Activated T-helper 1 cell treated with Interleukin-2 at 50 U/mL for 16 hours (primary cell): Measurements from ENCODE around the gene NOXO1.
"Not testable (repeated sequence)": the region's sequence is repeated elsewhere in the genome, so short reads cannot be mapped to it uniquely, and the experiment has no call there.

ENCODE experiments used
- DNase-seq: peaks from one replicate; pipeline ENCODE4 v3.0.0-alpha.2; 2020; ENCODE audit warnings: low read depth

NOXO1 gene

DNA sequence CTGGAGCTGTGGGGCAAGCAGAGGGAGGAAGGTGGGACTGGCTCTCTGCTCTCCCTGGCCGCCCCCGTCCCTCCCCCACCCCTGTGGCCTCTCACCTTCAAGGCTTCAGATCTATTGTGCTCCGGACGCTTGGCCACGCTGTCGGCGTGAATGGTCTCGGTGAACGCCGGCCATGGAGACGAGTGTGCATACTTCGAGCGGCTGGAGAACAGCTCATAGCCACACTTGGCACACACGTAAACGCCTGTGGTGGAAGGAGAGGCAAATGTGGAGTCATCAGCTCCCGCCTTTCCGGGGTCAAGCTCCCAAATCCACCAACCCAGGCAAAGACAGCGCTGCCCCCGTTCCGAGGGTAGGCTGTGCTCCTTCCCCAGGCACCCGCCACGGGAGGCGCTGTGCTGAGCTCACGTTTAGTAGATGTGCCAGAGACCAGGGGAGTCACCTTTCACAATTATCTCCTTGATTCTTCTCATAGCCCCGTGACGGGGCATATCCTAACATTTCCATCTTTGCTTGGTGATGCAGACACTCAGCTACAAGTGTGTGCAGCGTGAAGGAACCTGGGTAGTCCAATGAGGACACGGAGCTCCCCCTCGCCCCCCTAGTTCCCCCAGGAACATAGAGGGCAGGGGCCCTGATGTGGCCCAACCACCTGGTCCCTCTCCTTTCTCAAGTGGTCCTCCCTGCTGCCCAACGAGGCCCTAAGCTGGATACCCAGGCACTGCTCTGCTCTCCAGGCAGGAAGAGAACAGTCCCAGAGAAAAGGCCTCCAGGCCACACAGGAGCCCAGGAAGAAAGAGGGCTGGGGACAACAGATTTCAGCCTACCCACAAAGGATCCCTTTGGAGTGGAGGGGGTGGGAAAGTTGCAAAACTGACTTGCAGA lies 39.9 kb downstream of the NOXO1 start:
- no peak for DNase-seq

DNA sequence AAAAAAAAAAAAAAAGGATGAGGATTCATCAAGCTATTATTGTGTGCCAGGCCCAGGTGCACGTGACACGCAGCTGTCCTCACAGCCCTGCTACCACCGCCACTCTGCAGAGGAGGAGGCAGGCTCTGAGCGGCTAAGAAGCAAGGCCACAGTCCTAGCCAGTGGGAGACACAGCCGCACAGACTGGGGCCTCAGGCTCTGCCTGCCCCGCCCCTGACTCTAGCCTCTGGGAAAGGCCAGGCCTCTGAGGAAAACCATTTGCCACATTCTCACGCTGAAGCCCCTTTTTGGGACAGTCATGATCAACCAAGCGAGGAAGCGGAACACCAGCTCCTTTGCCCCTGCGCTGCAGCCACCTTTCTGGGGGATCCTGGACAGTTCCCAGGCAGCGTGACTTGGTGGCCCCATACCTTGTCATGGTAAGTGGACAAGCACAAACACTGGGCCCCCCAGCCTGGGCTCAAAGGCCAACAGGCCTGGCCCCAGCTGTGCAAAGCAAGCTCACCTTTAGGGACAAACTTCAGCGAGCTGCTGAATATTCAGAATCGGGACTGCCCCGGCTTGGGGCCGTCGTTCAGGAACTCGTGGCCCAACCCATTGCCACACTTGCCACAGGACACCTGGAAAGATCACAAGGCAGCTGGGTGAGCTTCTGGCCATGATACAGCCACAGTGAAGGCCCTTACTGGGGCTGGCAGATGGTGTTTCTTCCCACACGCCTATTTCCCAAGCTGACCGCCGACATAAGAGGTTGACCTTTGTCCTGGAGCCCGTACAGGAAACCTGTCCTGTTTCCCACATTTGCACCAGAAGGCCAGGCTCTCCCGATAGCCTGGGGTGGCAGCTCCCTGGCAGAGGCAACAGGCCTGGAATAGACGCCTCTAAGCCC lies 40.8 kb downstream of the NOXO1 start:
- no peak for DNase-seq

DNA sequence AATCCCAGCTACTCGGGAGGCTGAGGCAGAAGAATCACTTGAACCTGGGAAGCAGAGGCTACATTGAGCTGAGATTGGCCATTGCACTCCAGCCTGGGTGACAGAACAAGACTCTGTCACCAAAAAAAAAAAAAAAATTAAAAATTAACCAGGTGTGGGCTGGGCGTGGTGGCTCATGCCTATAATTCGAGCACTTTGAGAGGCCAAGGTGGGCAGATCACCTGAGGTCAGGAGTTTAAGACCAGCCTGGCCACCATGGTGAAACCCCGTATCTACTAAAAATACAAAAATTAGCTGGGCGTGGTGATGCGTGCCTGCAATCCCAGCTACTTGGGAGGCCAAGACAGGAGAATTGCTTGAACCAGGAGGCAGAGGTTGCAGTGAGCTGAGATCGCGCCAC lies 41.4 kb downstream of the NOXO1 start:
- DNase-seq: not testable (repeated sequence)

DNA sequence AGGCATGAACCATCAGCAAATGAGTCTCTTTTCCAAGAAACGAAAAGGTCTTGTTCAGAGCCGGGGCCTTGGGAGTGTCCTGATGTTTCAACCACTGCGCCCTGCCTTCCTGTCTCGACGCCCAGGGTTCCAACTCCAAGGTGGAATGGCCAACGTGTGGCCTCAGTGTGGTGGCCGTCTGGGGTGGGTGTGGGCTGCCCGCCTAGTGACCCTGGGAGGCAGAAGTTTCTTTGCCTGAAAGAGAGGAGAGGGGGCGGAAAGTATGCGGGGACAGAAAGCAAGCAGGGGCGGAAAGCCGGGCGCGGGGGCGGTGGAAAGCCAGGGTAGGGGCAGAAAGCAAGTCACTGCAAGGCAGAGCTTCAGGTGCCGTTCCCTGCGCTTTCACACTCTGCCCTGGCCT lies 42.4 kb downstream of the NOXO1 start:
- no peak for DNase-seq

DNA sequence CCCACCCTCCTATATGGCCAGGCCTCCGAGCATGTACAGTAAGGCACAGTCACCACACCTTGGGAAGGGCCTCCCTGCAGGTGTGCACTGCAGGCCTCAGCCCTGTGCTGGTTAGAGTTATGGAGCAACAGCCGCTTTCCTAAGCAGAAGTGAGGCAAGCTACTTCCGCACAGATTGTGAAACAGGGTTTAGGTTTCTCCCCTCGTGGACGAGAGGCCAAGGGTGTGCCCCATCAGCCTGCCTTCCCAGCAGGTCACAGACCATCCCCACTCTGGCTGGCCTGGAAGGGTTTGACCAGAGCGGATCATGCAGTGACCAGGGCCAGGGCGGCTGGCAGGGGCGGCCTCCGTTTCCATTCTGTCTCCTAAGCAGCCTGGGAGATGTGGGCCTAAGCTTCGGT lies 43.0 kb downstream of the NOXO1 start:
- DNase-seq: no peak

DNA sequence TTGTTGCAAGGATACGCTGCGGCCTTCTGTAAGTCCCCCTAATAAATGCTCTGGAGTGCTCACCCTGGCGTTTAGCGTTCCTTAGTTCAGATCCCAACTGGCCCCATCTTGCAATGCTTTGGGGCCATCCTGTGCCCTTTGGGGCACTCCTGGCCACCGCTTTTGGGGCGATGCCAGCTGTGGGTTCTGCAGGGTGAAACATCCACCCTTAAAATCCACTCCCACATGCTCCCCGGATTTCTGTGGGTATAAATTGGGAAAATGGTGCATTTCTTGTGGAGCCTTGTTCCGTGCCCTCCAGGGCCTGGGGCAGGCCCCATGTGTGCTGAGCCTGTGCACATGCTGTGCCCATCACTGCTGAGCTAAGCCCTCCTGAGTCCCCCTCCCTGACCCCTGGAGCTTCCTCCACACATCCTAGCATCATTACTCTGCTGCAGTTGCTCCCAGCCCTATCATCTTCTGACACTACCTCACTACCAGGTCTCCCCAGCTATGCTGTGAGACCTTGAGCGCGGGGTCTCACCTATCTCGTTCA lies 44.3 kb downstream of the NOXO1 start:
- no peak for DNase-seq

DNA sequence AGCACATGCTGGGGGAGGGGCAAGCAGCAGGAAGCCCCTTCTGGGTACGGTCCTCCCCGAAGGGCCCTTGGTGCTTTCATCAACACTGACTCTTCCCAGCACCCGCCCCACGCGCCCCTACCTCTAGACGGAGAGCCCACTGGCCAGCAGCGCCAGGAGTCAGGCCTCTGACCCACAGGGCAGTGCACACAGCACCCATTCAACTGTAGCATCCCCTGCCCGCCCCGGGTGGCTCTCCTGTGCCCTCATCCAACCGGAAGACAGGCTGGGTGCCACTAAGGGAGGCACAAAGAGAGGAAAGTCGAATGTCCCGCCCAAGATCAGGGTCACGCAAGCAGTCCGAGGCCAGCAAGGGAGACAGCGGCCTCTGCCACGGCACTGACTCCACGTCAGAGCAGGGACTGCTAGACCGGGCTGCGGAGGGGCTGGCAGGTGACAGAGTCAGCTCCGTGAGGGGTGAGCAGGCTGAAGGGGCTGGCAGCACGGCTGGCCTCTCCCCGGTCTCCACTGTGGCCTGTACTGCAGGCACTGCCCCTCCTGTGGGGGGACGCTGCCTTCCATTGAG lies 48.1 kb downstream of the NOXO1 start:
- no peak for DNase-seq

DNA sequence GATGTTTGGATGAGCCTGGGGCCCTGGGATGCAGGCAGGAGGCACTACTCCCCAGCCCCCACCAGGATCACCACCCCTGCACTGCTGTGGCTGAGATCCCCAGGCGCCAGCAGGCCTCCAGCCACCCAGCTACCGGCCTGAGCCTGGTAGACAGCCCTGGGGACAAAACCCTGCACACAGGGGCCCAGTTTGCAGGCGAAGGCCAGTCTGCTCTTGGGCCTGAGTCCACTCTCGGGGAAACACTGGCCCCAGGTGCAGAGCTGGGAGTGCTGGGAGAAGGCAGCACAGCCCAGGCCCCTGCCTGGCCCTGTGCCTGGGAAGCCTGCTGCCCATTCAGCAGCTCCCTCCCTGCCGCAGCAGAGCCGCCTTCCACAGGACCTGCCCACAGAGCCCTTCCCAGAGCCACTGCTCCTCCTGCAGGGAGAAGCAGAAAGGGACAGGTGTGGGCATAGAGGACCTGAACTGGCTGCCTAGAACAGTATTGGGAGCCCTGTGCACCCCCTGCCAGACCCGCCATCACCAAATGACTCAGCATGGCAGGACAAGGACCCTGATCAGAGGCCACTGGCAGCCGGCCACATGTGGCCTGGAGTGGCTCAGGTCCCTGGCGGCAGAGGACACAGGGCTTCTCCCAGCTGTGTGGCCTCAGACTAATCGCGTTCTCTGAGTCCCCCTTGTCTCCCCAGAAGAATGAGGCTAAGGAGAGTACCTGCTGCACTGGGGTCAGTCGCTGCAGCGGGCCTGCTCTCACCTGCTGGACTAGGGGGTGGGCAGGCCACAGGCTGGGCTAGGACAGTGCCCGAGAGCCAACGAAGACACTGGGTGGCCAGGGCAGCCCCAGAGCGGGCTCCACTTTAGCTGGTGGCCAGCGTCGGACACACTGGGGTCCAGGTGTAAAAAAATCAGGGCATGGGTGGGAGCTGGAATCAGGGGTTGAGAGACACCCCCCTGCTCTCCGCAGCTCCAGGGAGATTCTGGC lies 48.9 kb downstream of the NOXO1 start:
- no peak for DNase-seq

DNA sequence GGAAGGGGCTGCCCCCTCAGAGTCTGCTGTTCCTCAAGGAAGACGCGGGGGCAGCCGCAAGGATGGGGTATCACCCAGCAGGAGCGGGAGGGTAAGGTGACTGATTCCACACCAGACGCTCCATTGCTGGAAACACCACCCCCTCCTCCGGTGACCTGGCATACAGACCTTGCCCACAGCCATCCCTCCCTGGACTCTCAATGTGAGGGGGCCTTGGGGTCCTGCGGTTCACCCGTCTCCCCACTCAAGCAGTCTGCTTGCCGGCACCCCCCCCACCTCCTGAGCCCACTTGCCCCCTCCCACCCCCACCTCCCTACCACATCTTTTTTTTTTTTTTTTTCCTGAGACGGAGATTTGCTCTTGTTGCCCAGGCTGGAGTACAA lies 50.9 kb downstream of the NOXO1 start:
- no peak for DNase-seq

DNA sequence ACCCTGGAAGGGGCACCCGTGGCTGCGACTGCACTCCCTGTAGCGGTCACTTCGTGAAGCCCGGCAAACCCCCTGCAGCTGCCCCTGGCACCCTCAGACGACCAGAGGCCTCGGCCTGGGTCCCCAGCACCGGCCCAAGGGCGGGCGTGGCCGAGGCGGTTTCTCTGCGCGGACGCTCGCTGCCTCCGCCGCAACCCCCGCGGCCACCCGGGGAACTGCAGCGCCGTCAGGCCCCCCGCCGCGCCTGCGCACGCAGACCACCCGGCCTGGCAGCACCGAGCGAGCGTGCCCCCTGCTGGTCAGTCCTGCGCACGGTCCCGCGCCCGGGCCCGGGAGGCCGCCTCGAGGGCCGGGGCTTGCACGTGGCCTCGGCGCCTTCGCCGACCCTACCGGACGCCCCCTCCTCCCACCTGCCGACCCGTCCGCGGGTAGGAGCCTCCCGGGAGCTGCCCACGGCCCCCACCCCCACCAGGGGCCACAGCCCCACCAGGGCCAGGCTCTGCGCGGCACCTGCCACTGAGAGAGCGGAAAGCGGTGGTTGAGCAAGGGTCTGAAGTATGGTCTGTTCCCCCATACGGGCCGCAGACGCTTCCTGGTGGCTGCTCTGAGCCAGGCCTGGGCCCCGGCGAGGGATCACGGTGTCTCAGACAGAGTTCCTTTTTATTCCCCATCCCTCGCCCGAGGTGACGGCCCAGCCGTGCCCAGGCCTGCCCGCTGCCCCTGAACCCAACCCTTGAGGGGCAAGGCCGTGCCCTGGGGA lies 51.5 kb downstream of the NOXO1 start:
- peak; percentile 92 for DNase-seq

DNA sequence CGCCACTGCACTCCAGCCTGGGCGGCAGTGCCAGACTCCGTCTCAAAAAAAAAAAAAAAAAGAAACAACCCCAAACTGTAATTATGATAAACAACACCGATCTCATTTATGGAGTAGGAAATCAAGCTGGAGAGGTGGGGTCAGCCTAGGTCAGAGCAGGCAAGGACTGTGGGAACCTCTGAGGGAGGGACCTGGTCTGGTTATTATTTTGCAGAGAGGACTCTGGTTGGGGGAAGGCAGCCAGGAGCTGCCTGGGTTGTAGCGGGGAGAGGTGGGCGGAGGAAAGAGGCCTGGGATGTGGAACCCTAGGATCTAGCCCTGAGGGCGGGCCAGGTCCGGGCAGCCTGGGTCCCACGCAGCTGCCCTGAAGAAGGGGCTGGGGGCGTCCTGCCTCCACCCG lies 52.2 kb downstream of the NOXO1 start:
- no peak for DNase-seq
